ENCODE data around the gene PRLR. TPM values are rescaled to one million over a fixed set of nuclear protein-coding genes. Genes with fewer than 3 reads are reported as not detected.

The PRLR gene
- total and polyA plus RNA-seq, 9 of the 15 experiments (the other 6 are each of a cell fraction or from before 2014, with no cell fraction given): 0.02 TPM; not detected in 8

DNA sequence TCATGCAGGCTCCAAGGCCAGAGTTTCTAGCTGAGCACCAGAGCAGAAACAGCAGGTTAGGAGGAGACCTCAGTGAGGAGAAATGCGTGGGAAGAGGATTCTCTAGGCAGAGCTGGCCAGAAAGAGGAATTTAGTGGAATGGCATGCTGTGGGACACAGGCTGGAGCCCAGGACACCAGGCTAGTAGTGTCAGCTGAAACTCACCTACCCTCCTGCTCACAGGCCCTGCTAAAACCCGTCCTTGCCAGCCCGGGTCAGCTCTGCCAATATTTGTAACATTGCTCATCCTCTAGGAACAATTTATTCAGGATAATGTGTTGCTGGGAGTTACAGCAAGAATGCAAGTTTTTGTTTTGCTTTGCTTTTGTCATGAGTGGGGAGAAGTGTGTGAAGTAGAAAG, 142.3 kb downstream of the PRLR start:
- DNase-seq (ENCODE audit: extremely low read depth in 1 of 4, low spot score in 3 of 4) (no peak), FAIRE-seq (no peak), ATAC-seq (no peak)
- no peak overlapping the region for H3K27ac ChIP-seq (ENCODE audit: extremely low read depth, low read depth, low read length)
- TF ChIP-seq POLR2H (tag; IDR thresholded peaks at IDR 0.05; ENCODE audit: low read depth) (no peak), NR1H2 (CRISPR knock-in tag; IDR thresholded peaks at IDR 0.05) (no peak), GABPB1 (CRISPR knock-in tag; IDR thresholded peaks at IDR 0.05) (no peak), ZNF316 (IDR thresholded peaks at IDR 0.05) (no peak), NCOA1 (IDR thresholded peaks at IDR 0.05; ENCODE audit: low read depth) (no peak), ZNF644 (tag; IDR thresholded peaks at IDR 0.05; ENCODE audit: low read depth) (no peak), MAFK (IDR thresholded peaks at IDR 0.05; ENCODE audit: low read length) (no peak), HLTF (IDR thresholded peaks at IDR 0.05) (no peak), KAT8 (IDR thresholded peaks at IDR 0.05; ENCODE audit: low read depth) (no peak), SAFB (IDR thresholded peaks at IDR 0.05; ENCODE audit: borderline replicate concordance, low read depth, low read length) (no peak), HMG20A (CRISPR knock-in tag; conservative IDR thresholded peaks at IDR 0.05) (no peak), PTTG1 (tag; IDR thresholded peaks at IDR 0.05; ENCODE audit: low read depth) (no peak), EZH2 (IDR thresholded peaks at IDR 0.05; ENCODE audit: borderline replicate concordance, low read depth, low read length) (no peak), ZNF212 (CRISPR knock-in tag; IDR thresholded peaks at IDR 0.05) (no peak), ARHGAP35 (IDR thresholded peaks at IDR 0.05; ENCODE audit: partially characterized antibody) (no peak), GATAD2B (IDR thresholded peaks at IDR 0.05; ENCODE audit: borderline replicate concordance) (no peak)
- TF ChIP-seq, protein P1, sequence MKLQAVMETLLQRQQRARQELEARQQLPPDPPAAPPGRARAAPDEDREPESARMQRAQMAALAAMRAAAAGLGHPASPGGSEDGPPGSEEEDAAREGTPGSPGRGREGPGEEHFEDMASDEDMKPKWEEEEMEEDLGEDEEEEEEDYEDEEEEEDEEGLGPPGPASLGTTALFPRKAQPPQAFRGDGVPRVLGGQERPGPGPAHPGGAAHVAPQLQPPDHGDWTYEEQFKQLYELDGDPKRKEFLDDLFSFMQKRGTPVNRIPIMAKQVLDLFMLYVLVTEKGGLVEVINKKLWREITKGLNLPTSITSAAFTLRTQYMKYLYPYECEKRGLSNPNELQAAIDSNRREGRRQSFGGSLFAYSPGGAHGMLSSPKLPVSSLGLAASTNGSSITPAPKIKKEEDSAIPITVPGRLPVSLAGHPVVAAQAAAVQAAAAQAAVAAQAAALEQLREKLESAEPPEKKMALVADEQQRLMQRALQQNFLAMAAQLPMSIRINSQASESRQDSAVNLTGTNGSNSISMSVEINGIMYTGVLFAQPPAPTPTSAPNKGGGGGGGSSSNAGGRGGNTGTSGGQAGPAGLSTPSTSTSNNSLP (IDR thresholded peaks at IDR 0.05; ENCODE audit: borderline replicate concordance, low read depth, low read length): no peak
- TF ChIP-seq, protein P2, sequence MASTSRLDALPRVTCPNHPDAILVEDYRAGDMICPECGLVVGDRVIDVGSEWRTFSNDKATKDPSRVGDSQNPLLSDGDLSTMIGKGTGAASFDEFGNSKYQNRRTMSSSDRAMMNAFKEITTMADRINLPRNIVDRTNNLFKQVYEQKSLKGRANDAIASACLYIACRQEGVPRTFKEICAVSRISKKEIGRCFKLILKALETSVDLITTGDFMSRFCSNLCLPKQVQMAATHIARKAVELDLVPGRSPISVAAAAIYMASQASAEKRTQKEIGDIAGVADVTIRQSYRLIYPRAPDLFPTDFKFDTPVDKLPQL (IDR thresholded peaks at IDR 0.05; ENCODE audit: extremely low read depth, insufficient read length): no peak
- no peak overlapping the region for H2AFZ ChIP-seq (ENCODE audit: low read depth, low read length)
- ChIA-PET CTCF (ENCODE audit: low intra/inter-chr PET ratio) (no interaction called here), POLR2A (no interaction called here)
- in situ Hi-C loops (cut with MboI): no loop called here
- no peak overlapping the region for H3K4me2 ChIP-seq (ENCODE audit: insufficient read depth, low read length)
- BruUV-seq (replicated peaks): no TSS peak
- H3K9ac ChIP-seq (ENCODE audit: insufficient read depth in 1 of 2, low read depth in 2 of 2, low read length in 2 of 2): no peak overlapping the region
- no peaks in the 10 kb centered on the region for H4K20me1 ChIP-seq (replicated peaks; ENCODE audit: control insufficient read depth, insufficient read depth, low read length)
- no peaks in the 10 kb centered on the region for H3K9me3 ChIP-seq (replicated peaks; ENCODE audit: control insufficient read depth, insufficient read depth, low read depth, low read length)
- no peaks in the 10 kb centered on the region for H3K79me2 ChIP-seq (ENCODE audit: control insufficient read depth, insufficient read depth, low read length)
- H3K4me1 ChIP-seq (replicated peaks in 1 of 2; ENCODE audit: control insufficient read depth in 2 of 2, insufficient read depth in 2 of 2, low read length in 2 of 2): no peaks in the 10 kb centered on the region
- no peak overlapping the region for H3K4me3 ChIP-seq
- H3K9me1 ChIP-seq (ENCODE audit: control insufficient read depth, insufficient read depth, low read length): no peaks in the 10 kb centered on the region
- H3K27me3 ChIP-seq (ENCODE audit: control insufficient read depth in 2 of 2, insufficient read depth in 2 of 2, low read length in 2 of 2): no peaks in the 10 kb centered on the region; a peak in 1 of 5 replicates
- intact Hi-C loops (cut with micrococcal nuclease): loop anchor here (2.0 kb wide), 1 partner anchor 727 kb away; no protein-coding TSS in a partner anchor
- WGBS (ENCODE audit: insufficient coverage, low coverage, missing lambda C conversion rate): 0% methylated on average over 3 of the region's 3 CpGs
- no peaks in the 10 kb centered on the region for H3K36me3 ChIP-seq (ENCODE audit: control insufficient read depth, insufficient read depth, low read length)

Measured in K562 (cell line).